IPS DF 4.7 (cell line): Measurements from ENCODE around the gene PSMA6.

Experiments used
- DNase-seq: peaks from one replicate; pipeline ENCODE4 v3.0.0-alpha.2; 2013; ENCODE audit warnings: low spot score; ENCODE audit errors: extremely low read depth

PSMA6 gene

DNA sequence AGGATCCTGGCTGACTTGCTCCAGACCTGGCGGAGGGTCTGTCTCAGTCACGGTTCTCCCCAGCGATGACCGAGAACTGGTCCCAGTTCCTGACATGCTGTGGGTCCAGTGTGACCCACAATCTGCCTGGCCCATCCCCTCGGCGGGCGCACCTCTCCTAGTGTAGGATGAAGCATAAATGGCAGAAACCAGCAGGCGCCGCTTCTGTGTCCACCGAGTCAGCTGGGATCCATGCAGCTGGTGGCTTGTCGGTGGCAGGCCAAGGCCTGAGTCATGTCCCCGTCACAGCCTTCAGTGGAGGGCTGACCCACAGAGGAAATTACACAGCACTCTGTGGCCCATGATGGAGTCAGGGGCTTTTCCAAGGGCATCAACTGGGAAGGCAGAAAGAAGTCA is 73.9 kb downstream of the PSMA6 start:
- no peak for DNase-seq

DNA sequence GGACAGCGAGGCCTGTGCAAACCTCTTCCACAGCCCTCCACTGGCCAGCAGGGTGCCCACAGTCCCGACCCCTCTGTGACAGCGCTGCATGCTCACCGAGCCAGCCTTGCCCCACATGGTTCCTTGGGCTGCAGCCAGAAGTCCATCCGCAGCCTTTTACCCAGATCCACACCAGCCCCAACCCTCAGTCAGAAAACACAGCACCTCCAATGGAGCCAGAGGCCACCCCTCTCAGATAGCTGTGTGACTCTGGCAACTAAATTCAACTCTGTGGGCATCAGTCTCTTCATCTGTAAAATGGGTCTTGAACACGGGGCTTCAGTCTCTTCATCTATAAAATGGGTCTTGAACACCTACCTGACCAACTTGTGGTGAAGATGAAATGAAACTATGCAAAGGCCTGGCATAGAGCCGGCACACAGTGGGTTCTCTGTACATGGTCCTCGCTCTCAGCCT is 74.4 kb downstream of the PSMA6 start:
- no peak for DNase-seq

DNA sequence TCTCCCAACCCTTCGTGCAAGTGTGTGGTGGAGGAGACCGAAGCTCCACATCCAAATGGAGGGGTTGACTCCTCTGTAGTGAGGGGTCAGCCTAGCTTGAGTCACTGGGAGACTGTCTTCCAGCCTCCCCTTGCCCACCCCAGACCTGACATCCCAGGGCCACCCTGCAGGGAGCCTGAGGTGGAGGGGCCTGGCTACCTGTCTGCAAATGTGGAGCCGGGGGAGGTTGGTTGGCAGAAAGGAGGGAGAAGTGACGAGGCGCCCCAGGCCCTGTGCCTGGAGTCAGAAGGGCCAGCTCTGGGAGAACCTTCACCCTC is 74.8 kb downstream of the PSMA6 start:
- DNase-seq = no peak
